ENCODE measurements around the gene TRANK1. TPM values are rescaled to one million over a fixed set of nuclear protein-coding genes. Genes with fewer than 3 reads are reported as not detected.

TRANK1 gene
- total and polyA plus RNA-seq, 4 donors = 2.9 to 40.0 (median 10.2) TPM

- Histone ChIP-seq H3K36me3 (ENCODE audit: control insufficient read depth in 4 of 4, insufficient read depth in 3 of 4, low read depth in 1 of 4, low read length in 3 of 4) (peaks cover 2 to 14% (median 10%) of the 10 kb centered on the region in 4 donors), H3K4me3 (ENCODE audit: low read depth in 1 of 3, low read length in 3 of 3) (peak within 1 kb of the TSS; percentile 63 to 92 (median 89)), H3K4me1 (ENCODE audit: control insufficient read depth in 4 of 4, insufficient read depth in 4 of 4, low read length in 3 of 4) (peaks cover 3 to 42% (median 24%) of the 10 kb centered on the region in 4 donors), H3K9ac (ENCODE audit: low read depth in 1 of 2, low read length in 2 of 2) (peak within 1 kb of the TSS; percentile 96 to 98), H3K27ac (ENCODE audit: low read depth in 1 of 2, low read length in 2 of 2) (peak within 1 kb of the TSS; percentile 96 to 98), H3K27me3 (ENCODE audit: control insufficient read depth in 4 of 4, insufficient read depth in 4 of 4, low read length in 3 of 4) (no peaks in the 10 kb centered on the region), H3K9me3 (ENCODE audit: control insufficient read depth in 4 of 4, low read length in 3 of 4) (no peaks in the 10 kb centered on the region)
- WGBS = under 1% methylated on average over 48 of the region's 48 CpGs
- DNase-seq (ENCODE audit: low spot score) = no peak
- TF ChIP-seq RXRA (IDR thresholded peaks at IDR 0.05) (peak in 1 of 2 donors; percentile 38), ATF3 (IDR thresholded peaks at IDR 0.05) (no peak), NR2F2 (IDR thresholded peaks at IDR 0.05) (peak; percentile 8), HNF4A (conservative IDR thresholded peaks at IDR 0.05) (peak in 1 of 2 donors; percentile 5), YY1 (IDR thresholded peaks at IDR 0.05) (no peak), RAD21 (IDR thresholded peaks at IDR 0.05) (peak; percentile 13 to 48), HNF4G (IDR thresholded peaks at IDR 0.05) (no peak), JUND (IDR thresholded peaks at IDR 0.05) (no peak), FOXA2 (IDR thresholded peaks at IDR 0.05) (no peak), EGR1 (IDR thresholded peaks at IDR 0.05; ENCODE audit: low read depth in 2 of 2) (no peak), GABPA (IDR thresholded peaks at IDR 0.05 in 1 of 2, conservative IDR thresholded peaks at IDR 0.05 in 1 of 2) (no peak), SP1 (IDR thresholded peaks at IDR 0.05) (no peak), CTCF (IDR thresholded peaks at IDR 0.05; ENCODE audit: low read depth, low read length, missing input control) (no peak), TAF1 (conservative IDR thresholded peaks at IDR 0.05) (peak; percentile 86), ZBTB33 (IDR thresholded peaks at IDR 0.05) (no peak), MAX (IDR thresholded peaks at IDR 0.05) (no peak), FOXA1 (IDR thresholded peaks at IDR 0.05) (no peak), REST (IDR thresholded peaks at IDR 0.05) (peak; percentile 95)
Observed at GRCh38 chr3:36992806-36993325, 48.0 kb upstream of the TRANK1 start, which contains the start of gene EPM2AIP1. EPM2AIP1 (minus strand) TSS chr3:36993131; CDS start chr3:36993077, 54 bp downstream.
